OCI-LY7 (cell line): ENCODE measurements around the gene DCLK3.

Source experiments
- CTCF ChIP-seq: fragments of 200-600 bp; sonication (generic); conservative IDR thresholded peaks from 2 replicates; pipeline ENCODE4 v1.5.1; 2014; ENCODE audit warnings: mild to moderate bottlenecking, antibody characterized with exemption, low read length, moderate library complexity, mixed read lengths
- EZH2phosphoT487 ChIP-seq: fragments of 200-600 bp; sonication (generic); IDR thresholded peaks from 2 replicates; pipeline ENCODE4 v1.6.1; 2018; ENCODE audit warnings: low read depth, borderline replicate concordance, mild to moderate bottlenecking, mixed run types, antibody characterized with exemption, low read length, moderate library complexity, mixed read lengths

- TF ChIP-seq CTCF (no peak), EZH2phosphoT487 (no peak)
These were observed 47.4 kb upstream of the DCLK3 start for GRCh38 chr3:36811768-36812167.
